Measurements from ENCODE around the gene RRM2. TPM values are rescaled to one million over a fixed set of nuclear protein-coding genes. Genes with fewer than 3 reads are reported as not detected.

The RRM2 gene
- total RNA-seq, 1 donor from 2014 or later = 79.8 TPM

DNA sequence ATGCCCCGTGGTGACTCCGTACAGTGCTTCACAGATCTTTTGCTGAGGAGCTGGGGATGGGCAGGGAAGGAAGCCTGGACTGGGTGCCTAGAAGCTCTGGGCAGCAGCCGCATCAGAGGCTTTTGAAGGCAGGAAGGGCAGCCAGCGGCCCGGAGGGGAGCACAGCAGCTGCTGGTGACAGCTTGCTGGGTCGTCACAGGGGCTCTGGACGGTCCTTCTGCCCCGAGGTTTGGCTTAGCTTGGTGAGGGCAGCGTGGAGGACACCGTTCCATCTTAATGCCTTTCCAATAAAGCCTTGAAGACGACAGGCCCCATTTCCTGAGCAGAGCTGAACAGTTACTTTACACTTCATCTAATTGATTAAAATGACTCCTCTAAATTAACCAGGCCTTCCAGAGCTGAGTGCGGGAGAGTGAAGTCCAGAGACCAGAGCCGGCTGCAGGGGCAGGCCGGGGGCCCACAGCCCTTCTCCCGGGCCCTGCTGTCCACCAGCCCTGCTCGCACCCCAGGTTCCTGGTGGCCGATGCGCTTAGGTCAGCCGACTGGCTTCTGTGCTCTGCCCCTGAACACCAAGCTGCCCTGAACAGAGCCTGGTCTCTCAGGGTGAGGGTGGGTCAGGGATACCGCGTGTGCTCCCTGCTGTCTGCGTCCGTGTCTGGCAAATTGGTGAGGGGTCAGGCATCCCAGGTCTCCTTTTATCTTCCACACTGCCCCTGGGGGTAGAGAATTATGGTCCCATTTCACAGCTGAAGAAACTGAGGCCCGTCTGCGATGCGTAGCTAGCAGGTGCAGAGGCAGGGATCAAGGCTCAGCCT lies 43.5 kb downstream of the RRM2 start:
- Mint-ChIP-seq H3K4me1 (ENCODE audit: low read depth) (peaks cover 10% of the 10 kb centered on the region), H3K9me3 (ENCODE audit: low read depth) (no peaks in the 10 kb centered on the region), H3K36me3 (ENCODE audit: insufficient read depth) (no peaks in the 10 kb centered on the region), H3K27ac (no peak overlapping the region), H3K4me3 (ENCODE audit: low read depth) (no peak overlapping the region), H3K27me3 (no peaks in the 10 kb centered on the region)
- no peak for DNase-seq (ENCODE audit: low spot score, unreplicated experiment)
- no peak for TF ChIP-seq CTCF (IDR thresholded peaks at IDR 0.05; ENCODE audit: unreplicated experiment)

- Mint-ChIP-seq H3K36me3 (ENCODE audit: insufficient read depth) (no peaks in the 10 kb centered on the region), H3K27me3 (no peaks in the 10 kb centered on the region), H3K9me3 (ENCODE audit: low read depth) (no peaks in the 10 kb centered on the region), H3K27ac (no peak overlapping the region), H3K4me3 (ENCODE audit: low read depth) (no peak overlapping the region), H3K4me1 (ENCODE audit: low read depth) (peaks cover 10% of the 10 kb centered on the region)
- no peak for DNase-seq (ENCODE audit: low spot score, unreplicated experiment)
- no peak for TF ChIP-seq CTCF (IDR thresholded peaks at IDR 0.05; ENCODE audit: unreplicated experiment)
These were observed 44.2 kb downstream of the RRM2 start for GRCh38 chr2:10166676-10167292.

DNA sequence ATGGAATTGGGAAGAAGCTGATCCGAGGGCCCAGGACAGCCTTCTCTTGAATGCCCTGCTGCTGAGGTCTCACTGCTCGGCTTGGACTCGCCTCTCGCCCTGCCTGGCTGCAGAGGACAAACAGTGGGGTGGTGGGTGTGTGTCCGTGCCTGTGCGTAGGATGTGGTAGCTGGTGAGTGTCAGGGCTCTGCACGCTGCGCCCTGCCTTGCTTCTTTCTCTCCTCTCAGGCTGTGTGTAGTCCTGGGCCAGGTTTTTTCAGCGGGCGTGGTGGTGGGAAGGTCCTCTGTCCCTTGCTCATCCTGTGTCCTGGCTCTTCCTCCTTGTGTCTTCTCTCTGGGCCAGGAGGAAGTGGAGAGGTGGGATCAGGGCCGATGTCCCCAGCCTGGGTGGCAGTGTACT lies 44.8 kb downstream of the RRM2 start:
- Mint-ChIP-seq H3K4me1 (ENCODE audit: low read depth) (peaks cover 10% of the 10 kb centered on the region), H3K27ac (no peak overlapping the region), H3K9me3 (ENCODE audit: low read depth) (no peaks in the 10 kb centered on the region), H3K27me3 (no peaks in the 10 kb centered on the region), H3K4me3 (ENCODE audit: low read depth) (no peak overlapping the region), H3K36me3 (ENCODE audit: insufficient read depth) (no peaks in the 10 kb centered on the region)
- no peak for TF ChIP-seq CTCF (IDR thresholded peaks at IDR 0.05; ENCODE audit: unreplicated experiment)
- no peak for DNase-seq (ENCODE audit: low spot score, unreplicated experiment)

DNA sequence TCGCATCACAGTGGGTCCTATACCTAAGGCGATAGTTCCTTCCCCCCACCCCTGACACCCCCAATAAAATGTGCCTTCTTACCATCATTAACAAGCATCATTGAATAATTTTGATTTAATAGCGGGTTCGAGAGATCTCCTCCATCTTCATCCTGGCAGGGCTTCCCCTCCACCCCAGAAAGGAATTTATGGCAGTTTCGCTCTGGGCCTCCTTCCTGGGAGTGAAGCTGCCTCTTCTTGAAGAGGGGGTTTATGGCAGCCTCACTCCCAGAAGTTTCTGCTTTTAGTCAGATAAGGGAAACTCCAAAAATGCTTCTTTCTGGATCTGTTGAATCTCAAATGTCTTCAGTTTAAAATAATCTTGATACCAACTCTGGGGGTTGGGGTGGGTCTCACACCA lies 45.7 kb downstream of the RRM2 start:
- Mint-ChIP-seq H3K9me3 (ENCODE audit: low read depth) (no peaks in the 10 kb centered on the region), H3K4me3 (ENCODE audit: low read depth) (no peak overlapping the region), H3K4me1 (ENCODE audit: low read depth) (peaks cover 8% of the 10 kb centered on the region), H3K36me3 (ENCODE audit: insufficient read depth) (no peaks in the 10 kb centered on the region), H3K27me3 (no peaks in the 10 kb centered on the region), H3K27ac (no peak overlapping the region)
- DNase-seq (ENCODE audit: low spot score, unreplicated experiment) = no peak
- TF ChIP-seq CTCF (IDR thresholded peaks at IDR 0.05; ENCODE audit: unreplicated experiment) = no peak

DNA sequence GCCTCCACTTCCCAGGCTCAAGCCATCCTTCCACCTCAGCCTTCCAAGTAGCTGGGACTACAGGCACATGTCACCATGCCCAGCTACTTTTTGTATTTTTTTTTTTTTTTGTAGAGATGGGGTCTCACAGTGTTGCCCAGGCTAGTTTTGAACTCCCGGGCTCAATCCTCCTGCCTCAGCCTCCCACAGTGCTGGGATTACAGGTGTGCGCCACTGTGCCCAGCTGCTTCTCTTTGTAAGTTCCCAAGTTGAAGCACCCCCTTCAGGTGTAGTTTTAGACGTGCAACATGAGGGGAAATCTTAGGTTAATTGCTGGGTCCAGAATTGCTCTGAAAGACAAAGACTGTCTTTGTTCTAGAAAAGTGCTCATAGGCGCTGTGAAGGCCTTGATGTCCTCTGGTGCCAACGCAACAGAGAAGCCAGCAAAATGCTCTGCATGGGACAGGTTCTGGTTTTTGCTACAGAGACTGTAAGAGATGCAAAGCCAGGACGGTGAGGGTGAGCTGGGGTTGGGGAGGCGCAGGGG lies 46.6 kb downstream of the RRM2 start:
- H3K27ac Mint-ChIP-seq = no peak overlapping the region
- no peak for DNase-seq (ENCODE audit: low spot score, unreplicated experiment)
- TF ChIP-seq CTCF (IDR thresholded peaks at IDR 0.05; ENCODE audit: unreplicated experiment) = no peak
- H3K9me3 Mint-ChIP-seq (ENCODE audit: low read depth) = no peaks in the 10 kb centered on the region
- H3K27me3 Mint-ChIP-seq = no peaks in the 10 kb centered on the region
- H3K36me3 Mint-ChIP-seq (ENCODE audit: insufficient read depth) = no peaks in the 10 kb centered on the region
- H3K4me1 Mint-ChIP-seq (ENCODE audit: low read depth) = peaks cover 8% of the 10 kb centered on the region
- no peak overlapping the region for H3K4me3 Mint-ChIP-seq (ENCODE audit: low read depth)
